Body of pancreas (tissue), 4 donors: ENCODE data around the gene ACSL6. TPM values are rescaled to one million over a fixed set of nuclear protein-coding genes. Genes with fewer than 3 reads are reported as not detected.

Experiments used
- ATAC-seq: fragments of 150-250 bp; one replicate; pipeline ENCODE4 v1.9.1; 2016
- DNase-seq, 4 donors: peaks; one replicate each; pipeline ENCODE4 v3.0.0-alpha.2; 2019
- H3K27ac ChIP-seq, 4 donors: fragments of 200-600 bp; sonication (generic); 1 replicate in 3 of 4; 2 replicates in 1 of 4; pipeline versions ENCODE4 v1.5.1 to v1.6.1; 2016 to 2019; ENCODE audit warnings: mild to moderate bottlenecking in 1 of 4, mixed read lengths in 1 of 4, moderate library complexity in 1 of 4
- H3K27me3 ChIP-seq, 2 donors: fragments of 200-600 bp; sonication (generic); one replicate each; pipeline ENCODE4 v1.6.0; 2016; ENCODE audit warnings: mild to moderate bottlenecking in 1 of 2
- H3K36me3 ChIP-seq, 2 donors: fragments of 200-600 bp; sonication (generic); replicated peaks in 1 of 2; 2 replicates each; pipeline ENCODE4 v1.5.1; 2016; ENCODE audit warnings: low read depth in 2 of 2; ENCODE audit not compliant: insufficient read depth in 1 of 2
- H3K4me1 ChIP-seq: fragments of 200-600 bp; sonication (generic); one replicate; pipeline ENCODE4 v1.6.0; 2016
- H3K4me3 ChIP-seq, 2 donors: fragments of 200-600 bp; sonication (generic); 1 replicate in 1 of 2; 2 replicates in 1 of 2; pipeline ENCODE4 v1.5.1; 2016 to 2019
- H3K9me3 ChIP-seq, 3 donors: fragments of 200-600 bp; sonication (generic); 1 replicate in 2 of 3; 2 replicates in 1 of 3; pipeline ENCODE4 v1.5.1; 2016
- CTCF ChIP-seq, 7 experiments: fragments of 450-650 bp in 4 of 7; fragments of 200-600 bp in 3 of 7; sonication (generic) in 3 of 7; IDR thresholded peaks; one replicate each; pipeline ENCODE4 v1.5.1; 2016 to 2019; ENCODE audit warnings: antibody characterized with exemption in 7 of 7
- POLR2A ChIP-seq, 3 donors: fragments of 450-650 bp; IDR thresholded peaks; one replicate each; pipeline ENCODE4 v1.6.1; 2016; ENCODE audit warnings: antibody characterized with exemption in 3 of 3, mild to moderate bottlenecking in 2 of 3
- WGBS, 2 donors: methylation state at CpG; one replicate each; pipeline ENCODE4 v1.1.5; 2017; 5-methylcytosine and 5-hydroxymethylcytosine counted together
- intact Hi-C: fragments of 100-400 bp; cut with DNase I; formaldehyde crosslinking; loops from one replicate; pipeline ENCODE4 v1.15.1; 2023
- total RNA-seq, 2 donors: library from RNA; depleted of rRNA; stranded (reverse); fragments of >200 nt; gene quantifications; one replicate each; pipeline ENCODE4 v1.1.0, GENCODE V29; 2016

Gene ACSL6
- total RNA-seq, 2 donors from 2014 or later: 2.0 to 2.1 TPM

- no peak overlapping the region for H3K4me3 ChIP-seq
- intact Hi-C loops: no loop called here
- DNase-seq (peak in 1 of 4 donors; percentile 2), ATAC-seq (no peak)
- H3K9me3 ChIP-seq: no peaks in the 10 kb centered on the region
- no peak for TF ChIP-seq CTCF (IDR thresholded peaks at IDR 0.05)
- TF ChIP-seq POLR2A (IDR thresholded peaks at IDR 0.05): no peak
- H3K27me3 ChIP-seq: no peaks in the 10 kb centered on the region
- 71 to 100% methylated on average over 1 of the region's 1 CpG for WGBS, 2 donors
- no peaks in the 10 kb centered on the region for H3K36me3 ChIP-seq
- no peak overlapping the region for H3K27ac ChIP-seq
- no peaks in the 10 kb centered on the region for H3K4me1 ChIP-seq
These were observed 44.0 kb upstream of the ACSL6 start for GRCh38 chr5:132055441-132055807.

GRCh38 chr5:132054697-132055440 lies 43.4 kb upstream of the ACSL6 start:
- DNase-seq: no peak
- TF ChIP-seq POLR2A (IDR thresholded peaks at IDR 0.05) (no peak), CTCF (IDR thresholded peaks at IDR 0.05) (no peak)
- intact Hi-C loops: no loop called here
- Histone ChIP-seq H3K9me3 (no peaks in the 10 kb centered on the region), H3K27me3 (no peaks in the 10 kb centered on the region), H3K4me3 (no peak overlapping the region), H3K4me1 (no peaks in the 10 kb centered on the region), H3K36me3 (no peaks in the 10 kb centered on the region), H3K27ac (no peak overlapping the region)
- WGBS, 2 donors: 66 to 68% methylated on average over 9 of the region's 9 CpGs
- no peak for ATAC-seq

- no peak overlapping the region for H3K4me3 ChIP-seq
- intact Hi-C loops: no loop called here
- no peaks in the 10 kb centered on the region for H3K36me3 ChIP-seq
- ATAC-seq (no peak), DNase-seq (no peak)
- 75 to 83% methylated on average over 10 of the region's 10 CpGs for WGBS, 2 donors
- no peak overlapping the region for H3K27ac ChIP-seq
- H3K27me3 ChIP-seq: no peaks in the 10 kb centered on the region
- H3K9me3 ChIP-seq: no peaks in the 10 kb centered on the region
- TF ChIP-seq CTCF (IDR thresholded peaks at IDR 0.05) (no peak), POLR2A (IDR thresholded peaks at IDR 0.05) (no peak)
- H3K4me1 ChIP-seq: no peaks in the 10 kb centered on the region
These were observed 42.7 kb upstream of the ACSL6 start for GRCh38 chr5:132054031-132054696.

- Histone ChIP-seq H3K4me3 (no peak overlapping the region), H3K27ac (no peak overlapping the region), H3K36me3 (no peaks in the 10 kb centered on the region), H3K27me3 (no peaks in the 10 kb centered on the region), H3K4me1 (no peaks in the 10 kb centered on the region), H3K9me3 (no peaks in the 10 kb centered on the region)
- WGBS, 2 donors: 82 to 88% methylated on average over 4 of the region's 4 CpGs
- no peak for ATAC-seq
- no peak for DNase-seq
- intact Hi-C loops: no loop called here
- TF ChIP-seq CTCF (IDR thresholded peaks at IDR 0.05) (no peak), POLR2A (IDR thresholded peaks at IDR 0.05) (no peak)
These were observed 42.0 kb upstream of the ACSL6 start for GRCh38 chr5:132053483-132053882.
